Upper lobe of left lung (tissue), 4 donors: ENCODE measurements around the gene NKX2-8.

Experiments
- POLR2A ChIP-seq, 4 donors: fragments of 450-650 bp; IDR thresholded peaks; one replicate each; pipeline ENCODE4 v1.5.1; 2016 to 2017; ENCODE audit warnings: antibody characterized with exemption in 4 of 4, mild to moderate bottlenecking in 2 of 4
- POLR2AphosphoS5 ChIP-seq, 2 donors: sonication (generic); formaldehyde crosslinking; IDR thresholded peaks; one replicate each; pipeline ENCODE4 v1.5.1; 2017; ENCODE audit warnings: antibody characterized with exemption in 2 of 2

DNA sequence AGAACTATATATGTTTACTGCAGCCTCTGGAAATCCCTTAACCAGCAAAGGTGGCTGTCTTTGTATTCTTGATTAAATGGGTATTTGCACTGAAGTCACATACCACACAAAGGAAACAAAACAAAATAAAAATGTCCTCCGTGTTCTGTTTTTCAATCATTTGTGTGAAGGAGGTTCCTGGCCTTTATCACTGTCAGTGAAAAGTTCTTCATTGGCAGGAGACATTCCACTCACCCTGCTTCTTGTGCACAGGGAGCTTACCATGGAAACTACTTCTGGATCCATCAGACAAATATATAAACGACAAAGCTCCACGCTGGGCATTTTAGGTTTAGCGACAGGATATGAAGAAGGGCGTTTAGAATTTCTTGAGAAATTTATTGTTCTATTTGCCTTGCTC is 5.7 kb upstream of the NKX2-8 start:
- TF ChIP-seq POLR2A (IDR thresholded peaks at IDR 0.05) (no peak), POLR2AphosphoS5 (IDR thresholded peaks at IDR 0.05) (no peak)
